Eye (tissue), 1 donor: ENCODE results near the gene SIVA1.
A peak's percentile ranks its signal among the peaks of the same experiment; 100 is the strongest.

Source experiments
- DNase-seq: peaks from one replicate; pipeline ENCODE4 v3.0.0-alpha.2; 2015

SIVA1 gene

DNA sequence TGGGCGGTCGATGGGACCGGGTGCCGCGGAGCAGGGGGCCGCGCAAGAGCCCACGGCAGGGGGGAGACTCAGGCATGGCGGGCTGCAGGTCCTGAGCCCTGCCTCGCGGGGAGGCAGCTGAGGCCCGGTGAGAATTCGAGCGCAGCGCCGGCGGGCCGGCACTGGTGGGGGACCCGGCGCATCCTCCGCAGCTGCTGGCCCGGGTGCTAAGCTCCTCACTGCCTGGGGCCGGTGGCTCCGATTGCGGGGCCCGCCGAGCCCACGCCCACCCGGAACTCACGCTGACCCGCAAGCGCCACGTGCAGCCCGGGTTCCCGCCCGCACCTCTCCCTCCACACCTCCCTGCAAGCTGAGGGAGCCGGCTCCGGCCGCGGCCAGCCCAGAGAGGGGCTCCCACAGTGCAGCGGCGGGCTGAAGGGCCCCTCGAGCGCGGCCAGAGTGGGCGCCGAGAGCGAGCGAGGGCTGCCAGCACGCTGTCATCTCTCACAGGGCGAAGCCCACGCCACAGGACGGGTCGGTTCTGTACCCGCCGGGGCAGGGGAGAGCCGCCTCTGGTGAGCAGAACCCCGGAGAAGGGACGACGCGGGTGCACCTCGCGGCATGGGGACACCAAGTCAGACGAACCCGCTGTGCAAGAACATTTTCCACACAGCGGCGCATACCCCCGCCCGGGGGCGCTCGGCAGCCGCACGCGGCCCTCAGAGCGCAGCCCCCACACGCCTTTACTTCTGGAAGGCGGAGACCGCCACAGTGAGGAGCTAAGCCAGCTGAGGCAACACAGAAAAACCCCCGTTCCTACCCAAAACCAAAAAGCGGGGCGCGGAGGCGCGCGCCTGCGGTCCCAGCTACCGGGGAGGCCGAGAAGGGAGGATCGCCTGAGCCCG lies 1.2 kb upstream of the SIVA1 start:
- no peak for DNase-seq

DNA sequence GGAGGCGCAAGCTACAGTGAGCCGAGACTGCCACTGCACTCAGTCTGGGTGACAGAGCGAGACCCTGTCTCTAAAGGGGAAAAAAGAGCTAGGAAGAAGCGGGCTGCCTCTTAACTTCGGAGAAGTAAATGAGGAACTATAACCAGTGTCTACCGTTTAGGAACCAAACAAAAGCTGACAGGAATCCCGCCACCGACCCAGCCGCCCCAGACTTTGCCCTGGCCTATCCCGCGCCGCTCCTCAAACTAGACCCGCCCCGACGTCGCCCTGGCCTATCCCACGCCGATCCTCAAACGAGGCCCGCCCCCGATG lies 568 bp upstream of the SIVA1 start:
- DNase-seq = no peak

DNA sequence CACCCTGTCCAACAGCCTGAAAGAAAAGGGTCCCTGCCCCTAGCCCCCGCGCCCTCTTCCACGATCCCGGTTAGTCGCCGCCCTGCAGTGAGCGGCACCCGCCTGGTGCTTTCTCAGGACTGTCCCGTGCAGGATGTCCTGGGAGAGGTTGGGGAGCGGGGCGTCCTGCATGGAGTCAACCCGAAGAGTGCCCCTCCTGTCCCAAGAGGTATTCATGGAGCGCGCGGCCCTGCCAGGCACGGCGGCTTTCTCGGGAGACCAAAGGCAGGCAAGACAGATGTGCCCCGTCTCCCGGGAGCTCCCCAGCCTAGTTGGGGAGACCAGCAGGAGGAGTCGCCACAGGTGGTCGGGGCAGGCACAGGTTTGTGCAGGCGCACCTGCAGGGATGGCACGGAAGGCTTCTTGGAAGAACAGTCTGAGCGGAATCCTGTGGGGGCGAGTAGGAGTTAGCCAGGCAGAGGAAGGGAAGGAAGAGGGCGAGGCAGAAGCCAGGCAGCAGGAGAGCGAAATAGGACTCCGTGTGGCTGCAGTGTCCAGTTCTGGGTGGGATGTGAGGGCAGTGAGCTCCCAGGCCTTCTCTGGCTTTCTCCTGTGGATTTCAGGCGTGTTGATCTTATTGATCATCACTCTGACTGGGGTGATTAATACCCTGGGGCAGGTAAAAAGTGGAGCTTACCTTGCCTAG lies 723 bp downstream of the SIVA1 start:
- no peak for DNase-seq

DNA sequence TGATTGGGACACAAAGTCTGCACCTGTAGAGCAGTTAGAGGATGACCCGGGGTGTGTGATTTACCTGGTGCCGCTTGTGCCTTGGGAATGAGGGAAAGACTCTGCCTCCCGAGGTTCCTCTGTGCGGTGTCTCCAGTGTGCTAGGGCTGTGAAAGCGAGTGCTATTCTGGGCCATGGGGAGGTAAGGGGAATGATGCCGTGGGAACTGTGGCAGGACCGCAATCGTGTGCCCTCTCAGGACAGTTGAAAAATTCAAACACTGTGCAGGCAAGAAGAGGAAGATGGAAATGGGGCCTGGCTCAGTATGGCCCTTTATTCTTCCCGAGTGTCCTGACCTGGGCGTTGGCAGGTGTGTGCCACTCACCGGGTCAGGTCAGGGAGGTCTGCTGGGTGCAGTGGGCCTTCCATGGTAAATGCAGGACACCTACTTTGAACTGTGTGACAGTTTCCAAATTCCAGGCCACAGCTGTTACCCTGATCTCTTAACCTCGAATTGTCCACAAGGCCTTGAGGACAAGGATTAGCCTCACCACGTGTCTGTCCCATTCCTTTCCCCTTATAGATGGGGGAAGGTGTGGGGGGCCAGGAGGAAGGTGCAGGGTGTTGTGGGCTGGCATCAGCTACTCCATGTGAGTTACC lies 1.4 kb downstream of the SIVA1 start:
- no peak for DNase-seq

DNA sequence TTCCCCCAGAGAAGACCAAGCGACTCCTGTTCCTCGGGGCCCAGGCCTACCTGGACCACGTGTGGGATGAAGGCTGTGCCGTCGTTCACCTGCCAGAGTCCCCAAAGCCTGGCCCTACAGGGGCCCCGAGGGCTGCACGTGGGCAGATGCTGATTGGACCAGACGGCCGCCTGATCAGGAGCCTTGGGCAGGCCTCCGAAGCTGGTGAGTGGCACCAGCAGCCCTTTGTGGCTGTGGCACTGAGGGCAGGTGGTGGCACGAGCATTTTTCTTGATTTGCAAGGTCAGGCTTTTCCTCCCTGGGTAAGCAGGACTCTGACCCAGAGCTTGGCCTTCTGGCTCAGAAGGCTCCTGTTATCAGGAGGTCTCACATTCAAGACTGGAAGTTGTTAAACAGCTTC lies 2.7 kb downstream of the SIVA1 start:
- DNase-seq = no peak

DNA sequence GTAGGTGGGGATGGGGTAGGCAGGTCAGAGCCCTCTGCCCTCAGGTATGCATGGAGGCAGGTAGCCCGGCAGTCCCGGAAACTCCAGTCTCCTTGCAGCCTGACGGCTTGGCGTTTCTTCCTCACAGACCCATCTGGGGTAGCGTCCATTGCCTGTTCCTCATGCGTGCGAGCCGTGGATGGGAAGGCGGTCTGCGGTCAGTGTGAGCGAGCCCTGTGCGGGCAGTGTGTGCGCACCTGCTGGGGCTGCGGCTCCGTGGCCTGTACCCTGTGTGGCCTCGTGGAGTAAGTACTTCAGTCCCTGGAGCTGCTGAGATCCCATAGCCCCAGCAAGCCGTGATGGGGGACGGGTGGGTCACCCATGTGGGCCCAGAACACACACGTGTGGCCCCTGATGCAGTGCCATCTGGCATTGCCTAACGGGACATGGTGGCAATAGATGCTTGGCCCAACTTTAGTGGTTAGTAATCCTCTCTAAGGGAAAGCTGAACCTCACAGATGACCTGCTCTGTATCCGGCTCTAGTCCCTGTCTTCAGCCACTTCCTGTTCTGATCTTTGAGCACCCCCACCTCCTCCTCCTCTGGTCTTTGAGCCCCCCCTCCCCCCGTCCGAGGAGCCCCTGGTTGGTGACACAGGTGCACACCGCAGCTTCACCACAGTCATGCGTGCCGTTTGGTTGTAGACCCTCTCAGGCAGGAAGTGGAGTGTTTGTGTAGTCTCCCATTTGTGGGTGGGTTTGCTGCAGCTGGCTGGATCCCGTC lies 3.7 kb downstream of the SIVA1 start:
- DNase-seq = no peak

DNA sequence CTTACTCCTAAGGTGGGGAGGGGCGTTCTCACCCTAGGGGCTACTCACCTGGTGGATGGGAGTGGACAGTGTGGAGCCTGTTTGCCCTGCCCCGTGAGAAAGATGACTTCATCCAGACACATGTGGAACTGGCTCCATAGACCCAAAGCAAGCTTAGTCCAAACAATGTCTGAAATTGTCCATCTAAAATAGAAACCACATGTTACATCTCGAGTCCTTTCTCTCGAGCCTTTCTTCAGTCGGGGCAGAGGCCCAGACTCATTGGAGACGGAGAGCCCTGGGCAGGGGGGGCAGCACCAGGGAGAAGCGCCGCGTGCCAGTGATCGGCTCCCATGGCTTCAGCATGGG lies 4.3 kb downstream of the SIVA1 start:
- DNase-seq = no peak

DNA sequence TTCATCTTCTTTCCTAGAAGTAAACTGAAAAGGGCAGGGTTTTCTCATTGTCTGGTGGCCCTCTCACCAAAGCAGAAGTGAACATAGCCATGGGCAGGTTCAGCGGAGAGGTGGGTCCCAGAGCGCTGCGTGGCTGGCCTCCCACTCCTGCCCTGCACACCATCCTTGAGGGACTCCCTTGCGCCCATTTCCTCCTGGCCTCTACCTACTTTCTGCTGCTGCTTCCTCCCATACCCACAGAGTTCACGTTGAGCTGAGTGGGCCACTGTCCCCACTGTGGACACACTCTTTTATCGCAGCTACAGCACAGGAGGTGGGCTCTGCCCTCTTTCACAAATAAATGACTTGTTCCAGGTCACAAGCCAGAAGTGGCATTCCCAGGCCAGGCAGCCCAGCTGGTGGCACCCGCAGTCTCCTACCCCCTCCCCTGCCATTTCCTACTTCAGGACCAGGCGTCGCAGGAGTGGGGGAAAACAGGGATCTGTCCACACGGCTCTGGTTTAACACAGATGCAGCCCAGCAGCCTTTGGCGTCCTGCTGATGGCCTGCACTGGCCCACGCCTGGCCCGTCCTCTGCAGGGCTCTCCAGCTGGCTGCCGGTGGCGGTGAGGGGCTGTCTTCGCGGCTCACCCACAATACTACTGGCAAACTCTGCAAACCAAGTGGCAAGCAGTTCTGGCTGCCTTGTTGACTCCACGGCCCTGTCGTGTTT lies 4.9 kb downstream of the SIVA1 start:
- DNase-seq = no peak

DNA sequence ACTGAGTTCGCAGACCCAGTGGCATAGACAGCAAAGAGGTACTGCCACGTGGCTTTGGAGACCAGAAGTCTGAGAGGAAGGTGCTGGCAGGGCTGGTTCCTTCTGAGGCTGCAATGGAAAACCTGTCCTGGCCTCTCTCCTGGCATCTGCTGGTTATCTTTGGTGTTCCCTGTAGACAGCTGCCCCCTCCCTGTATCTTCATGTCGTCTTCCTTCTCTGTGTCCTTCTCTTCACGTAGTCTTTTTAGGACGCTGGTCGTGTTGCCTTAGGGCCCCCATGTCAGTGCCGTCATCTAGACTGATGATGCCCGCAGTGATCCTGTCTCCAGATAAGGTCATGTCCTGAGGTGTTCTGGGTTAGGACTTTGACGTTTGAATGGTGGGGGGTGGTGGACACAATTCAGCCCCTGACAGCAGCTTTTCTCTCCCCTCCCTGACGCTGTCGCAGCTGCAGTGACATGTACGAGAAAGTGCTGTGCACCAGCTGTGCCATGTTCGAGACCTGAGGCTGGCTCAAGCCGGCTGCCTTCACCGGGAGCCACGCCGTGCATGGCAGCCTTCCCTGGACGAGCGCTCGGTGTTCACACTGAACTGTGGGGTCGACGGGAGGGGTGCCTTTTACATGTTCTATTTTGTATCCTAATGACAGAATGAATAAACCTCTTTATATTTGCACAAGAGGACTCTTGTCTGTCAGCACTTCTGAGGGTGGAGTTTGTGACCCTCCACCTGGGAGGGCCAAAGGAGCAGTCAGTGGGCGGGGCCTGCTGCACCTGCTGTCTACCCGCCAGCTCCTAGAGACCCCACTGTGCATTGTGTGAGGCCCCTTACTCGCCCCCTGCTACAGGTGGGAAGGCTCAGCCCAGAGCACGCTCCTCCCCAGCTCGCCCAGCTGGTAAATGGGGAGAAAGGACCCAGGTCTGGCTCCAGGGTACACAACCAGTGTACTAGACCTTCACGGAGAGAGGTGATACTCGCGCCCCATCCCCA lies 6.3 kb downstream of the SIVA1 start:
- no peak for DNase-seq

DNA sequence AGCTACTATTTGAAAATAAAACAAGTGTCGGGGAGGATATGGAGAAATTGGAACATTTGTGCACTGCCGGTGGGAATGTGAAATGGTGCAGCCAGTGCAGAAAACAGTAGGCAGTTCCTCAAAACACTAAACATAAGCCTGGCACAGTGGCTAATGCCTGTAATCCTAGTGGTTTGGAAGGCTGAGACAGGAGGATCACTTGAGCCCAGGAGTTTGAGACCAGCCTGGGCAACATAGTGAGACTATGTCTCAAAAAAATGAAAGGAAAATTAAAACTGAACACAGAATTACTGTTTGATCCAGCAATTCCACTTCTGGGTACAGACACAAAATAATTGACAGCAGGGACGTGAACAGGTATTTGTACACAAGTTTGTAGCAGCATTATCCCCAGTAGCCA lies 12.6 kb downstream of the SIVA1 start:
- DNase-seq = no peak

DNA sequence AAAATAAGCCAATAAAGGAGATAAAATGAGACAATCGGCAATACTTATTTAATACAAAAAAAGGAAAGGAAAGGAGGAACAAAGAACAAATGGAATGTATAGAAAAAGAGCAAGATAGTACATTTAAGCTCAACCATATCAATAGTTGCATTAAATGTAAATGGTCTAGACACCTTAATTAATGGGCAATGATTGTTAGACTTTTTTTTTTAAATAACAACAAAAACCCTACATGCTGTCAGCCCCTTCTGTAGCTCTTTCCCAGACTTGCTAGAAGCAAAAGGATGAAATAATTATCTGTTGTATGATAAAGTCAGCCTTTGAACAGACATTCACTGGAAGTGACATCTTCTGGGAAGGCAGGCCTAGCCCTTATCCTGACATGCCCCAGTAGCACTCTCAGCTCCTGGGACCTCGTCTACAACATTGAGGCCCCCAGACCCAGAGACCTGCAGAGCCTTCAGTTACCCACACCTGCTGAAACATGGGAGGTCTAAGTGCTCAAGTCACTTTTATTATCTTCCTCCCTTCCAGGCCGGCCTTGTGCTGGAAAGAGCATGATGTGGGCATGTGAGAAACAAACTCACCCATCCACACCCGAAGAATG lies 13.4 kb downstream of the SIVA1 start:
- DNase-seq = no peak

DNA sequence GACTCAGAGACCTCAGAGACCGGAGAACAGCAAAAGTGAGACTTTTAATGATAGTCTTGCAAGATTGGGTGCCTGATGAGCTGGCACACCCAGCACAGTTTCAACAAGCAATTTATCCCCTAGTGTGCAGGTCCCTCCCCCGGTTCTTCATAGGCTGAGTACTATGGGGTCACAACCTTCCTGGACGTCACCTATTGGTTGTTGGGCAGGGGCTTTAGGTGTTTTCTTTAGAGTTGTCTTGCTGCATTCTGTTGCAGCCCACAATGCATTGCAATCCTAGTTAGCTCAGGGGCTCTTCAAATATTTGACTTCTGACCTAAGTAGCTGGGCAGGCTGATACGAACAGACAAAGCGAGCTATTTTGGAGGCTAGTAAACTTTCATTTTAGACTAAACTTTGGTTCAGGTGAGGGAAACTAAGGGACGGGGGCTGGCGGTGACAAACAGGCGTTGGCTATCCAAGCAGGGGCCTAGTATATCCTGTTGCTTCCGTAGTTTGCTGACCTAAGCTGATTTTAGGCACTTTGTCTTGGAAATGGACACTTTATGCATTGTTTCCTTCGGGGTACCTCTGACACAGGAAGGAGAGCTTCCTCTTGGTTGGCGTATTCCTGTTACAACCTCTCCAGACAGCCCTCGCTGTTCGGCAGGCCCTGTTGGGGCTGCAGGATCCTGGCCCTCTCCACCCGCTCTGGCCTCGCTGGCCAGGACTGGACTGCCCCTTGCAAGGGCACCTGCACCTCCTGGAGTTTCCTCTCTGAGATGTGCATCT lies 14.1 kb downstream of the SIVA1 start:
- no peak for DNase-seq

DNA sequence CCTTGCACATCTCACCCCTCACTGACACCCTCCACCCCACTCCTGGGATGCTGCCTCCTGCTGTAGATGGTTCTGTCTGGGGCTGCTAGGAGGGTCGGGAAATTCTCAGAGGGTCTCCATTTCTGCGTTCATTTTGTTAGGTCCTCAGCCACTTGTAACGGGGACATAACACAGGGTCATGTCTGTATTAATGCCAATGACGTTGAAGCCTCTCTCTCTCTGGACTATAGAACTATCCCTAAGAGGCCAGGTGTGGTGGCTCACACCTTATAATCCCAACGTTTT lies 14.6 kb downstream of the SIVA1 start:
- DNase-seq = no peak

DNA sequence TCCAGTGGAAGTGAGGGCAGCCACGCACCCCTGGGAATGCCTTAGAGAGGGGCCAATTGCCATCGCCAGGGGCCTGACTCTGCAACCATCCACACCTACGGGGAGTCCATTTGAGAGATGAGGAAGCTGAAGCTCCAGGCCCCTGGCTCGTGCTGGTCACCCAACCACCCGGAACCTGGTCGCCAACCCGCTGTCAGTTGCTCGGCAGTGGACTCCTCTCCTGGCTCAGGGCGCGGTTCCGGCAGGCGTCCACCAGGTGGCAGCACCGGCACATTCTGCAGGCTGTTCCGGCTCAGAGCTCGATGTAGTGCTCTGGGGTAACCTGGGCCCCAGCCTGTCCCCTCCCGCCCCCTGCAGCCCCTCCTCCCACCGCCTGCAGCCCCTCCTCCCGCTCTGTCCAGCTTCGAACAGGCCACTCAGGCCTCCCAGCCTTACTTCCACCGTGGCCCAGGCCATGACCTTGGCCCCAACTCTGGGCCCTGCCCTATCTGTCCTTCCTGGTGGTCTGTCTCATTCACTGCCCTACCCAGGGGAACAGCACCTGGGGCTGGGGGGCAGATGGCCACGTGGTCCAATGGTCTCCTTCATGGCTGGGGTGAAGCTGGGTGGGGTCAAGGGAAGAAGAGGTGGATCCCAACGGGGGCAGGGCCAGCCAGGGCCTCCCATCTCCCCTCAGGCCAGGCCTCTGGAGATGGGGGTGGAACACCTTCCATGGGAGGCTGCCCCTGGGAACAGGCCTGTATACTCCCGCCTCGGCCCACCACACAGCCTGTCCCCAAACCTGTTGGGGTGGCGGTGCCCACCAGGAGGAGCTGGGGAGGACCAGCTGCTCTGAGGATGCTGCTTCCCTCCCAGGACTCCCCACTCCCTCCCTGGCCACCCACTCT lies 15.7 kb downstream of the SIVA1 start:
- DNase-seq = peak; percentile 96

DNA sequence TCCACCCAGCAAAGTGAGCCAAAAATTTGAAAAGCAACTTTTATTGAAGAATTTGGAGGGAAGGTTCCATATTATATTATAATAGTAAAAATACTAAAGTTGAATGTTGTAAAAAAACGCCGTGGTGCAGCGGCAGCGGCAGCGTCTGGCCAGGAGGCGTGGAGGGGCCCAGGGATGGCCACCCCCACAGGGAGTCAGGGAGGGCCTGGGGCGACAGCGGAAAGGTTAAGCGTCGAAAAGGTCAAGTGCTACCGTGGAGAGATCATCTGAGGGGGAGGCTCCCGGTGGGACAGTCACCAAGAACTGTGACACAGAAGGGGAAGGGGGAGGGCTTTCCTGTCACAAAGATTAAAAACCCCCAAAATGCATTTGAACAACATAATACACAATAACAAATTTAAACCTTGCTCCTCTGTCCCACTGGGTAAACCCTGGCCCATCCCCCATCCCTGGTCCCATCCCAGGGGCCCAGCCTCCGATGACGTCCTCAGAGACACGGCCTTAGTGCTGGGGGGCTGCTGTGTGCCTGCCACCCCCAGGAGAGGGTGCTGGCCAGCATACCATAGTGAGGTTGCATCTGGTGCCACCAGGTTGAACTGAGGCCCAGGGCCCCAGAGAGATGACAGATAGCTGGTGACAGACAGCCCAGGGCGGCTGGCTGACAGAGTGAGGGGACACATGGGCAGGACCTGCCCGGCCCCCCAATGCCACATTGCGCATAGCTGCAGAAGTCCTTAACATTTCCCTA lies 16.6 kb downstream of the SIVA1 start:
- no peak for DNase-seq

DNA sequence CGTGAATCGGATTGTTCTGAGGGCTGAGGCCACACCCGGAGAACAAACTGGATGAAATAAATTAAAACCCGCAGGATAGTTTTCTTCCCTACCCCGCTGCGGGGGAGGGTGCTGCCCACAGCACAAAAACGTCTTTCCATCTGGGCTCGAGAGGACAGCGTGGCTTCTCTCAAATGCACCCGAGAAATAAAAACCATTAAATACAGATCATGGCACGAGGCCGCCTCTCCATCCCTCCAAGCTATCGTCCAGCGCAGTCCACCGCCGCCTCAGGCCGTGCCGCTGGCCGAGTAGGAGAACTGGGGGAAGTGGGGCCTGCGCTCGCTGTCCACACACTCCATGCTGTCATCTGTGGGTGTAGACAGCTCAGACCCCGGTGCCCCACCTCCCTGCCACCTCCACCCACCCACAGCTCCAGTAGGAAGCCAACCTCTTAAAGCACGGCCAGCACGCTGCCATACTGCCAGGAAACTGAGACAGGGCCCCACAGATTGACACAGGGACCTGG lies 17.2 kb downstream of the SIVA1 start:
- DNase-seq = no peak

DNA sequence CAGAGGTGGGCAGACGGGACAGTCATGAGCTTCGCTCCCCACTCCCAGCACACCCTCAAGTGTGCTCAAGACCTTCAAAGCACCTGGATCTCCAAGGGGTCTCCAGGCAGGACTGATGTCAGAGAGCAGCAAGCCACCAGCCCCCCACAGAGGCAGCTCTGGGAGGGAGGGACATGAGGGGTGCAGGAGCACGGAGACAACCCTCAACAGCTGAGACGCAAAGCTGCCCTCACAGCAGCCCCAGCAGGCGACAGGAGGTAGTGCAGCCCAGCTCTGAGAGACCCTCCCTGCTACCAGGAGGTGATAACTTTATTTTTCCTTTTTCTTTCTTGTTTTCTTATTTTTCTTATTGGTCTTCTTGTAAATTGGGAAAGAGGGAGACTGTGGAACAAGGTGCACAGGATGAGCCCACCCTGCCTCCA lies 17.9 kb downstream of the SIVA1 start:
- no peak for DNase-seq

DNA sequence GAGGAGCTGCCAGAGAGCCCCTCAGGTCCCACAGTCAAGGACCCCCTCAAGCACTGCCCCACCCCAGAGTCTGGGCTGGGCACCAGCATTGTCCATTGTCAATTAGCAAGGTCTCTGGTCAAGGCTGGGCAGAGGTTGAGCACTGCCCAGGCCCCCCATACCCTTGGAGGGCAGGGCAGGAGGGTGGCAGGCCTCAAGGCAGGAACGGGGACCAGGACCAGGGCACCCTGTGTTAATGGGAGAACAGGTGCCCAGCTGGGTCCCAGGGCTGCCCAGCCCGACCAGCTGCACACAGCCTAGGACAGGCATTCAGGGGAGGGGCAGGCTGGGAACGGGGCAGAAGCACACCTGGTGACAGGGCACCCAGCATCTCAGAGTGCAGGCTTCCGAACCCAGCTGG lies 18.4 kb downstream of the SIVA1 start:
- no peak for DNase-seq
